ENCODE measurements around the gene POLR1G. TPM values are rescaled to one million over a fixed set of nuclear protein-coding genes. Genes with fewer than 3 reads are reported as not detected.

POLR1G gene
- total RNA-seq, 2 experiments from 2014 or later = 0.16 to 0.28 TPM

GRCh38 chr19:45400192-45400591, 6.3 kb upstream of the POLR1G start:
- H3K4me1 ChIP-seq (ENCODE audit: insufficient read depth, low read length) = peaks cover 41% of the 10 kb centered on the region
- H3K4me1 Mint-ChIP-seq (ENCODE audit: low read depth) = peaks cover 28% of the 10 kb centered on the region
- H3K27ac ChIP-seq (ENCODE audit: low read depth in 1 of 2, low read length in 2 of 2) = no peak overlapping the region
- TF ChIP-seq, protein P1, sequence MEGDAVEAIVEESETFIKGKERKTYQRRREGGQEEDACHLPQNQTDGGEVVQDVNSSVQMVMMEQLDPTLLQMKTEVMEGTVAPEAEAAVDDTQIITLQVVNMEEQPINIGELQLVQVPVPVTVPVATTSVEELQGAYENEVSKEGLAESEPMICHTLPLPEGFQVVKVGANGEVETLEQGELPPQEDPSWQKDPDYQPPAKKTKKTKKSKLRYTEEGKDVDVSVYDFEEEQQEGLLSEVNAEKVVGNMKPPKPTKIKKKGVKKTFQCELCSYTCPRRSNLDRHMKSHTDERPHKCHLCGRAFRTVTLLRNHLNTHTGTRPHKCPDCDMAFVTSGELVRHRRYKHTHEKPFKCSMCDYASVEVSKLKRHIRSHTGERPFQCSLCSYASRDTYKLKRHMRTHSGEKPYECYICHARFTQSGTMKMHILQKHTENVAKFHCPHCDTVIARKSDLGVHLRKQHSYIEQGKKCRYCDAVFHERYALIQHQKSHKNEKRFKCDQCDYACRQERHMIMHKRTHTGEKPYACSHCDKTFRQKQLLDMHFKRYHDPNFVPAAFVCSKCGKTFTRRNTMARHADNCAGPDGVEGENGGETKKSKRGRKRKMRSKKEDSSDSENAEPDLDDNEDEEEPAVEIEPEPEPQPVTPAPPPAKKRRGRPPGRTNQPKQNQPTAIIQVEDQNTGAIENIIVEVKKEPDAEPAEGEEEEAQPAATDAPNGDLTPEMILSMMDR (IDR thresholded peaks at IDR 0.05) = no peak
- H3K27ac Mint-ChIP-seq = no peak overlapping the region
- no peaks in the 10 kb centered on the region for H3K36me3 ChIP-seq (ENCODE audit: insufficient read depth, low read length)
- peaks cover 0 to 10% of the 10 kb centered on the region in 2 experiments for H3K9me3 ChIP-seq (ENCODE audit: control insufficient read depth in 1 of 2, insufficient read depth in 1 of 2, low read length in 2 of 2)
- peaks cover 75% of the 10 kb centered on the region for H3K27me3 Mint-ChIP-seq
- DNase-seq (no peak), ATAC-seq (ENCODE audit: poor library complexity) (no peak)
- intact Hi-C loops (cut with DNase I, micrococcal nuclease) = loop anchor here in 1 of 2 experiments (10.0 kb wide), 2 partner anchors 145 to 465 kb away; partner anchors contain the start of genes FOXA3, MARK4 and SYMPK
- ChIA-PET POLR2A (no interaction called here), CTCF (interaction anchor here (0.6 to 1.0 kb wide), 2 partner anchors 79 to 946 kb away, joined by 4 to 5 read pairs; no protein-coding TSS in a partner anchor)
- H3K36me3 Mint-ChIP-seq (ENCODE audit: low read depth) = no peaks in the 10 kb centered on the region
- H3K4me3 Mint-ChIP-seq = no peak overlapping the region
- no peaks in the 10 kb centered on the region for H3K9me3 Mint-ChIP-seq
- H3K27me3 ChIP-seq (ENCODE audit: control insufficient read depth in 1 of 2, insufficient read depth in 2 of 2, low read length in 2 of 2) = peaks cover 43 to 49% of the 10 kb centered on the region in 2 experiments
- no peak overlapping the region for H3K4me3 ChIP-seq (ENCODE audit: low read length)

DNA sequence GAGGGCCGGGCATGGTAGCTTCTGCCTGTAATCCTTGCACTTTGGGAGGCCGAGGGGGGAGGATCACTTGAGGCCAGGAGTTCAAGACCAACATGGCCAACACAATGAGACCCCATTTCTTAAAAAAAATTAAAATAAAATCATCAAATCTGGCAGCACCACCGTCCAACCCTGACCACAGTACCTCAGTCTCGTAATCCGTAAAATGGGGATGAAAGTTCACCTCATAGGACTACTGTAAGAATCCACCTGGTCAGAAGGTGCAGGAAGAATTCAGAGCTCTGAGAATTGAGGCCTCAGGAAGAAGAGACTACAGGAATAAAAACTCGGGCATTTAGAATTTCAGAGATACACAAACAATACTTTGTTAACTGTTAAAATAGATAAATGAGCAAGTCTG, 4.6 kb upstream of the POLR1G start:
- peaks cover 9% of the 10 kb centered on the region for H3K36me3 Mint-ChIP-seq (ENCODE audit: low read depth)
- no peaks in the 10 kb centered on the region for H3K9me3 Mint-ChIP-seq
- Histone ChIP-seq H3K4me1 (ENCODE audit: insufficient read depth, low read length) (peaks cover 53% of the 10 kb centered on the region), H3K36me3 (ENCODE audit: insufficient read depth, low read length) (no peaks in the 10 kb centered on the region), H3K4me3 (ENCODE audit: low read length) (no peak overlapping the region), H3K27ac (ENCODE audit: low read depth in 1 of 2, low read length in 2 of 2) (no peak overlapping the region), H3K27me3 (ENCODE audit: control insufficient read depth in 1 of 2, insufficient read depth in 2 of 2, low read length in 2 of 2) (peaks cover 43% of the 10 kb centered on the region in 2 experiments), H3K9me3 (ENCODE audit: control insufficient read depth in 1 of 2, insufficient read depth in 1 of 2, low read length in 2 of 2) (peaks cover 0 to 10% of the 10 kb centered on the region in 2 experiments)
- peaks cover 41% of the 10 kb centered on the region for H3K4me1 Mint-ChIP-seq (ENCODE audit: low read depth)
- CTCF ChIA-PET = interaction anchor here (1.6 to 3.5 kb wide), 3 partner anchors 38 to 84 kb away, joined by 9 to 22 read pairs (median 15); no protein-coding TSS in a partner anchor
- ATAC-seq (ENCODE audit: poor library complexity) (no peak), DNase-seq (no peak)
- H3K27me3 Mint-ChIP-seq = peaks cover 74% of the 10 kb centered on the region
- TF ChIP-seq, protein P1 (IDR thresholded peaks at IDR 0.05) = no peak
- no peak overlapping the region for H3K4me3 Mint-ChIP-seq
- intact Hi-C loops (cut with DNase I, micrococcal nuclease) = loop anchor here in 1 of 2 experiments (10.0 kb wide), 2 partner anchors 147 to 463 kb away; partner anchors contain the start of genes FOXA3, MARK4 and SYMPK
- H3K27ac Mint-ChIP-seq = no peak overlapping the region
- POLR2A ChIA-PET = interaction anchor here (1.1 to 1.3 kb wide), 2 partner anchors 11 to 79 kb away, joined by 3 to 4 read pairs; no protein-coding TSS in a partner anchor

- CTCF ChIA-PET = interaction anchor here (0.9 to 3.5 kb wide), 5 partner anchors 22 to 83 kb away, joined by 3 to 22 read pairs (median 9); partner anchors contain the start of genes ERCC1 and ERCC2
- Mint-ChIP-seq H3K4me1 (ENCODE audit: low read depth) (peaks cover 47% of the 10 kb centered on the region), H3K9me3 (no peaks in the 10 kb centered on the region), H3K4me3 (no peak overlapping the region), H3K36me3 (ENCODE audit: low read depth) (peaks cover 9% of the 10 kb centered on the region), H3K27ac (no peak overlapping the region), H3K27me3 (peaks cover 68% of the 10 kb centered on the region)
- ATAC-seq (ENCODE audit: poor library complexity) (no peak), DNase-seq (peak in 5 of 14 experiments; percentile 35 to 68 (median 49))
- TF ChIP-seq, protein P1 (IDR thresholded peaks at IDR 0.05) = no peak
- Histone ChIP-seq H3K9me3 (ENCODE audit: control insufficient read depth in 1 of 2, insufficient read depth in 1 of 2, low read length in 2 of 2) (peaks cover 0 to 10% of the 10 kb centered on the region in 2 experiments), H3K4me1 (ENCODE audit: insufficient read depth, low read length) (peaks cover 57% of the 10 kb centered on the region), H3K4me3 (ENCODE audit: low read length) (no peak overlapping the region), H3K36me3 (ENCODE audit: insufficient read depth, low read length) (no peaks in the 10 kb centered on the region), H3K27me3 (ENCODE audit: control insufficient read depth in 1 of 2, insufficient read depth in 2 of 2, low read length in 2 of 2) (peaks cover 43% of the 10 kb centered on the region in 2 experiments), H3K27ac (ENCODE audit: low read depth in 1 of 2, low read length in 2 of 2) (no peak overlapping the region)
- POLR2A ChIA-PET = interaction anchor here (1.1 to 1.3 kb wide), 2 partner anchors 11 to 78 kb away, joined by 3 to 4 read pairs; no protein-coding TSS in a partner anchor
- intact Hi-C loops (cut with DNase I, micrococcal nuclease) = loop anchor here in 1 of 2 experiments (10.0 kb wide), 2 partner anchors 148 to 462 kb away; partner anchors contain the start of genes FOXA3, MARK4 and SYMPK
These were observed 4.0 kb upstream of the POLR1G start for GRCh38 chr19:45402298-45403061.
